ENCODE measurements around the gene HOXD11. TPM values are rescaled to one million over a fixed set of nuclear protein-coding genes. Genes with fewer than 3 reads are reported as not detected.

The HOXD11 gene
- total and polyA plus RNA-seq, 2 of the 4 experiments (the other 2 are of a cell fraction) = not detected

GRCh38 chr2:176118601-176119339 is 11.7 kb downstream of the HOXD11 start:
- Histone ChIP-seq H2AFZ (replicated peaks; ENCODE audit: low read length, poor library complexity) (no peak overlapping the region), H3K79me1 (ENCODE audit: low read depth in 1 of 2, low read length in 2 of 2) (no peaks in the 10 kb centered on the region), H3K27ac (ENCODE audit: insufficient read depth, low read length) (no peak overlapping the region), H2AK9ac (replicated peaks; ENCODE audit: low read depth, low read length, poor library complexity) (no peak overlapping the region), H2BK120ac (ENCODE audit: low read depth, low read length) (no peak overlapping the region), H4K8ac (ENCODE audit: low read depth in 2 of 2, low read length in 2 of 2) (no peak overlapping the region), H3K4me2 (ENCODE audit: low read depth, low read length) (no peak overlapping the region), H3K4ac (ENCODE audit: low read depth, low read length) (no peak overlapping the region), H3K36me3 (ENCODE audit: control insufficient read depth, insufficient read depth, low read length) (no peaks in the 10 kb centered on the region), H3K14ac (replicated peaks; ENCODE audit: low read depth, low read length) (no peak overlapping the region), H2BK20ac (ENCODE audit: low read depth, low read length) (no peak overlapping the region), H3K56ac (ENCODE audit: extremely low read depth, insufficient read depth, low read length) (no peak overlapping the region), H3K18ac (ENCODE audit: low read depth, low read length) (no peak overlapping the region), H2BK15ac (ENCODE audit: low read depth, low read length) (no peak overlapping the region), H3K9me3 (ENCODE audit: control insufficient read depth, insufficient read depth, low read length) (peaks cover 15% of the 10 kb centered on the region), H4K5ac (ENCODE audit: low read depth, low read length) (no peak overlapping the region), H4K20me1 (ENCODE audit: insufficient read depth, low read length) (no peaks in the 10 kb centered on the region; the same call in 1 of the 2 replicates), H3K27me3 (ENCODE audit: control insufficient read depth, insufficient read depth, low read length) (peaks cover 95% of the 10 kb centered on the region), H2BK5ac (ENCODE audit: low read depth, low read length, poor library complexity, severe bottlenecking) (no peak overlapping the region), H3K4me3 (ENCODE audit: insufficient read depth, low read depth, low read length) (no peak overlapping the region), H3K4me1 (ENCODE audit: control insufficient read depth, insufficient read depth, low read length) (no peaks in the 10 kb centered on the region), H3K23ac (ENCODE audit: low read depth, low read length) (no peak overlapping the region), H3K9me1 (ENCODE audit: insufficient read depth, low read length) (no peaks in the 10 kb centered on the region), H2AK5ac (ENCODE audit: low read depth, low read length) (no peak overlapping the region), H4K91ac (ENCODE audit: insufficient read depth, low read depth, low read length) (no peak overlapping the region), H3K9ac (ENCODE audit: low read depth, low read length) (no peak overlapping the region)
- TF ChIP-seq CTCF (conservative IDR thresholded peaks at IDR 0.05; ENCODE audit: low read depth, low read length) (peak; percentile 19; the same call in 1 of the 2 replicates), MAFK (IDR thresholded peaks at IDR 0.05; ENCODE audit: low read depth, low read length) (no peak), CEBPB (IDR thresholded peaks at IDR 0.05; ENCODE audit: low read depth, low read length) (no peak)
- intact Hi-C loops (cut with micrococcal nuclease) = no loop called here
- WGBS, 2 experiments (ENCODE audit: extremely low coverage in 2 of 2, insufficient read length in 1 of 2) = 2% methylated on average over 13 of the region's 24 CpGs; no CpG with 5 or more reads in 1 of the 2 experiments
- DNase-seq (no peak), ATAC-seq (ENCODE audit: low read depth) (no peak)
- in situ Hi-C loops (cut with MboI; ENCODE audit: low sequenced_read_pairs) = no loop called here
- no TSS peak for BruUV-seq (replicated peaks)
- POLR2A ChIA-PET (ENCODE audit: unreplicated experiment) = no interaction called here
- dilution Hi-C loops (cut with HindIII; ENCODE audit: low sequenced_read_pairs, unreplicated experiment) = no loop called here
- CTCF ChIA-PET = no interaction called here
